DND-41 (cell line): Measurements from ENCODE around the gene ABCB9.

Source experiments
- ATAC-seq: fragments of 200-7000 bp; cut with Tn5 transposase; 3 replicates; pipeline ENCODE4 v1.9.1; 2021; ENCODE audit warnings: low read depth; ENCODE audit not compliant: insufficient read depth
- DNase-seq: peaks from one replicate; pipeline ENCODE4 v3.0.0-alpha.2; 2020
- H2AFZ ChIP-seq: 2 replicates; pipeline ENCODE4 v1.6.0; 2012; ENCODE audit warnings: low read depth, low read length
- H3K27ac ChIP-seq: 2 replicates; pipeline ENCODE4 v1.5.1; 2012; ENCODE audit warnings: low read length, inconsistent platforms
- H3K27me3 ChIP-seq: fragments of 200-600 bp; sonication (generic); 2 replicates; pipeline ENCODE4 v1.6.0; 2012; ENCODE audit warnings: low read length, mild to moderate bottlenecking, inconsistent platforms; ENCODE audit not compliant: insufficient read depth, poor library complexity
- H3K36me3 ChIP-seq: 2 replicates; pipeline ENCODE4 v1.5.1; 2012; ENCODE audit warnings: low read length, inconsistent platforms; ENCODE audit not compliant: insufficient read depth
- H3K4me1 ChIP-seq: 2 replicates; pipeline ENCODE4 v1.5.1; 2012; ENCODE audit warnings: mild to moderate bottlenecking, low read length; ENCODE audit not compliant: insufficient read depth
- H3K4me2 ChIP-seq: 2 replicates; pipeline ENCODE4 v1.6.0; 2012; ENCODE audit warnings: mild to moderate bottlenecking, moderate library complexity, low read length, inconsistent platforms; ENCODE audit not compliant: insufficient read depth
- H3K4me3 ChIP-seq, 2 experiments: fragments of 200-600 bp in 1 of 2; shearing (Covaris generic) in 1 of 2; 2 replicates each; pipeline ENCODE4 v1.5.1; 2012 to 2016; ENCODE audit warnings: inconsistent platforms in 2 of 2, low read length in 2 of 2, mild to moderate bottlenecking in 2 of 2, low read depth in 1 of 2, moderate library complexity in 1 of 2
- H3K79me2 ChIP-seq: 2 replicates; pipeline ENCODE4 v1.6.0; 2012; ENCODE audit warnings: low read length, inconsistent platforms; ENCODE audit not compliant: insufficient read depth
- H3K9ac ChIP-seq: 2 replicates; pipeline ENCODE4 v1.6.0; 2012; ENCODE audit warnings: low read depth, mild to moderate bottlenecking, inconsistent platforms, low read length, moderate library complexity
- H3K9me3 ChIP-seq: 2 replicates; pipeline ENCODE4 v1.5.1; 2012; ENCODE audit warnings: low read length, moderate library complexity, mild to moderate bottlenecking, inconsistent platforms; ENCODE audit not compliant: insufficient read depth, severe bottlenecking
- H4K20me1 ChIP-seq: 2 replicates; pipeline ENCODE4 v1.6.0; 2012; ENCODE audit warnings: low read length; ENCODE audit not compliant: insufficient read depth
- CTCF ChIP-seq: IDR thresholded peaks from 2 replicates; pipeline ENCODE4 v1.5.1; 2012; ENCODE audit warnings: borderline replicate concordance, low read length, moderate library complexity, mild to moderate bottlenecking; ENCODE audit not compliant: poor library complexity, severe bottlenecking; ENCODE audit errors: extremely low read depth
- EZH2 ChIP-seq: IDR thresholded peaks from 3 replicates; pipeline ENCODE4 v1.6.1; 2012; ENCODE audit warnings: borderline replicate concordance, low read depth, mild to moderate bottlenecking, moderate library complexity, low read length, inconsistent platforms; ENCODE audit not compliant: severe bottlenecking

ABCB9 gene

DNA sequence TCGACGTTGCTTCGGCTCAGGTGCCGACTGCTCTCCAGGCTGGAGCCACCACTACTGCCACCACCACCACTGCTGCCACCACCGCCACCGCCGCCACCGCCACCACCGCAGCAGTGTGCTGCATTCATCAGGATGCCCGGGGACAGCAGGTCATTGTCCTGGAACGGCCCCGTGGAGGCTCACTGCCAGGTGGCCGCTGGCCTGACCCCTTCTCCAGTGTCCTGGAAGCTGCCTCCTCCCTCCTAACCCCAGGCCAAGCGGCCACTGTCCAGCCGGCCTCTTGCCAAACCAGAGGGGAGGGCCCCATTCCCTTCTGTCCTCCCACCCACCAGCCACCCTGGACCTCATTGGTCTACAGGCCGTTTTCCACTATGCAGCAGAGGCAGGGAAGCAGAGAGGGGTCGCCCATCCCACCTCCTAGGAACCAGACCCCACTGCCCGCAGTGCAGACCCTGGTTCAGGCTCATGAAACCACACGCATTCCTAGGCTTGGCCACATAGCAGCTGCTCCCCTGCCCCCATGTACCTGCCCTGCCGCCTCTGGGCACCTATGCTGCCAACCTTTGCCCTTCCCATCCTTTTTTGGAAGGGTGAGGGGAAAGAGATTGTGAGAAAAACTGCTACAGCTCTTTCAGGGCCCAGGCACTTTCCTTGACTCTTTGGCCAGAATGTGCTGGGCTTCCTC lies 29.4 kb upstream of the ABCB9 start:
- Histone ChIP-seq H3K9me3 (no peaks in the 10 kb centered on the region), H4K20me1 (no peaks in the 10 kb centered on the region), H3K4me2 (no peak overlapping the region), H3K27ac (no peak overlapping the region), H3K4me1 (no peaks in the 10 kb centered on the region), H3K27me3 (no peaks in the 10 kb centered on the region), H3K36me3 (no peaks in the 10 kb centered on the region), H2AFZ (no peak overlapping the region), H3K9ac (no peak overlapping the region), H3K4me3 (no peak overlapping the region), H3K79me2 (no peaks in the 10 kb centered on the region)
- TF ChIP-seq EZH2 (no peak), CTCF (no peak)
- no peak for ATAC-seq
- DNase-seq, result no peak

GRCh38 chr12:122994781-122995502 lies 28.7 kb upstream of the ABCB9 start:
- Histone ChIP-seq H3K27me3 (no peaks in the 10 kb centered on the region), H4K20me1 (no peaks in the 10 kb centered on the region), H2AFZ (no peak overlapping the region), H3K79me2 (no peaks in the 10 kb centered on the region), H3K9ac (no peak overlapping the region), H3K4me3 (no peak overlapping the region), H3K9me3 (no peaks in the 10 kb centered on the region), H3K27ac (no peak overlapping the region), H3K36me3 (no peaks in the 10 kb centered on the region), H3K4me2 (no peak overlapping the region), H3K4me1 (no peaks in the 10 kb centered on the region)
- ATAC-seq (no peak), DNase-seq (no peak)
- TF ChIP-seq CTCF (no peak), EZH2 (no peak)

DNA sequence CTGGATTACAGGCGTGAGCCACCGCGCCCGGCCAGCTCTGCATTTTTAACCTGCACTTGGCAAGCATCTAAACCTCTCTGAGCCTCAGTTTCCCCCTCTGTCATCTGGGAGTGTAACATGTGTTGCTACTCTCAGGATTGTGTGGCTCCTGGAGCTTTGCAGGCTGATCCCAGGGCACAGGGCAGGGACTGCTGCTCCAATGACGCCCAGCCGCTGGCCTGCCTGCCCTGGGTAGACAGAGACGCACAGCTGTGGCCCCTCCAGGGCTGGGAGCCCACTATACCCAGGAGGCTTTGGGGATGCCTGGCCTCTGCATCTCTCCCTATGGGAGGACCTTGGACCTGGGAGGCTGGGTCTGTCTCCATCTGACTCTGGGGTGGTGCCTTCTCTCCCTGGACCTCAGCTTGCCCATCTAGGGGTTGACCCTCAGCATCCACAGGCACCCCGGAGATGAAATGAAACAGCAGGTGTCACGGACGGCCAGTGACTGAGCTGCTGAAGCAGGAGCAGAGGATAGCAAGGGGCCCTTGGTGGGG lies 27.9 kb upstream of the ABCB9 start:
- Histone ChIP-seq H2AFZ (no peak overlapping the region), H3K4me1 (no peaks in the 10 kb centered on the region), H3K27ac (no peak overlapping the region), H4K20me1 (no peaks in the 10 kb centered on the region), H3K4me3 (no peak overlapping the region), H3K79me2 (no peaks in the 10 kb centered on the region), H3K36me3 (no peaks in the 10 kb centered on the region), H3K4me2 (no peak overlapping the region), H3K9me3 (no peaks in the 10 kb centered on the region), H3K27me3 (no peaks in the 10 kb centered on the region), H3K9ac (no peak overlapping the region)
- TF ChIP-seq CTCF (no peak), EZH2 (no peak)
- ATAC-seq (no peak), DNase-seq (no peak)
